Stimulated activated CD8-positive, alpha-beta memory T cell treated with anti-CD3 and anti-CD28 coated beads, Interleukin-12 subunit alpha, Interleukin-12 subunit beta, amount 100 ng/mL, for 24 hours (primary cell): ENCODE data around the gene PDGFA.

Experiments used
- DNase-seq: peaks from one replicate; pipeline ENCODE4 v3.0.0-alpha.2; 2020; ENCODE audit errors: extremely low read depth

Gene PDGFA

GRCh38 chr7:516606-517456 is 2.8 kb downstream of the PDGFA start:
- no peak for DNase-seq

GRCh38 chr7:516216-516605 is 3.4 kb downstream of the PDGFA start:
- no peak for DNase-seq

- no peak for DNase-seq
These were observed 4.0 kb downstream of the PDGFA start for GRCh38 chr7:515628-516027.

GRCh38 chr7:514651-515598 is 4.7 kb downstream of the PDGFA start:
- no peak for DNase-seq

GRCh38 chr7:514242-514641 is 5.4 kb downstream of the PDGFA start:
- DNase-seq = no peak

- DNase-seq = no peak
These were observed 6.0 kb downstream of the PDGFA start for GRCh38 chr7:513521-514166.

GRCh38 chr7:512541-513311 is 6.9 kb downstream of the PDGFA start:
- no peak for DNase-seq

GRCh38 chr7:512146-512510 is 7.5 kb downstream of the PDGFA start:
- no peak for DNase-seq

- no peak for DNase-seq
These were observed 8.0 kb downstream of the PDGFA start for GRCh38 chr7:511476-512145.

- DNase-seq = no peak
These were observed 8.8 kb downstream of the PDGFA start for GRCh38 chr7:510782-511281.

- DNase-seq = no peak
These were observed 9.5 kb downstream of the PDGFA start for GRCh38 chr7:510131-510481.

- DNase-seq = no peak
These were observed 10.1 kb downstream of the PDGFA start for GRCh38 chr7:509426-510130.

GRCh38 chr7:508461-509170 is 11.0 kb downstream of the PDGFA start:
- no peak for DNase-seq

GRCh38 chr7:507623-508300 is 11.9 kb downstream of the PDGFA start:
- DNase-seq = no peak

- DNase-seq = no peak
These were observed 12.6 kb downstream of the PDGFA start for GRCh38 chr7:506921-507622.

GRCh38 chr7:506391-506831 is 13.2 kb downstream of the PDGFA start:
- DNase-seq = no peak

GRCh38 chr7:505171-505570 is 14.5 kb downstream of the PDGFA start:
- DNase-seq = no peak
